Measurements from ENCODE around the gene PCDHGC3.

PCDHGC3 gene

DNA sequence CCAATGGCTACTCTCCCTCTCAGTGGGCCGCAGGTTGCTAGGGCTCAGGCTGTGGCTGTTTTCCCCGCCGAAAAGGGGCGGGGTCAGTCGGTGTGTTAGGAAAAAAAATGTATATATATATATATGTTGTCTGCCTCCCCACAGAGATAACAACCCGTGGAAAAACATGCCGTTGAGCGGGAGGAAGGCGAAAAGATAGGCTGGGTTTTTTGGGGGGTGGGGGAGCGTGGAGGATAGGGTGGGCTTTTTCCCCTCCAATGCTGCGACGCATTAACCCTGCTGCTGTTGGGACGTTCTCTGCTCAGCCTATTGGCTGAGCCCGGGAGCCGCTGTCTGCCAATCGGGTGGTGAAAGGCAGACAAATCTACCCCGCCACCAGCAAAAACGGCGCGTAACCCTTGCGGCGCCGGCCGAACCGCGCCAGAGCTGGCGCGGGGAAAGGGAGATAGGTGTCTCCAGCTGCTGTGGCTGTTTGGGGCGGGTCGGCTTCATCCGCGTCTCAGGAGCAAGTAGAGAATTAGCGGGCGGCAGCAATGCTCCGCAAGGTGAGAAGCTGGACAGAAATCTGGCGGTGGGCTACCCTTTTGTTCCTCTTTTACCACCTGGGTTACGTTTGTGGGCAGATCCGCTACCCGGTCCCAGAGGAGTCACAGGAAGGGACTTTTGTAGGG lies 9.0 kb downstream of the PCDHGC3 start, which contains the start of gene PCDHGC4:
Gene PCDHGC4 (plus strand): TSS at position 390 of the 671 bp plus-strand sequence. CDS start 144 bp downstream, at position 534.
- no peak for DNase-seq (ENCODE audit: low read depth in 3 of 3, low spot score in 1 of 3)

DNA sequence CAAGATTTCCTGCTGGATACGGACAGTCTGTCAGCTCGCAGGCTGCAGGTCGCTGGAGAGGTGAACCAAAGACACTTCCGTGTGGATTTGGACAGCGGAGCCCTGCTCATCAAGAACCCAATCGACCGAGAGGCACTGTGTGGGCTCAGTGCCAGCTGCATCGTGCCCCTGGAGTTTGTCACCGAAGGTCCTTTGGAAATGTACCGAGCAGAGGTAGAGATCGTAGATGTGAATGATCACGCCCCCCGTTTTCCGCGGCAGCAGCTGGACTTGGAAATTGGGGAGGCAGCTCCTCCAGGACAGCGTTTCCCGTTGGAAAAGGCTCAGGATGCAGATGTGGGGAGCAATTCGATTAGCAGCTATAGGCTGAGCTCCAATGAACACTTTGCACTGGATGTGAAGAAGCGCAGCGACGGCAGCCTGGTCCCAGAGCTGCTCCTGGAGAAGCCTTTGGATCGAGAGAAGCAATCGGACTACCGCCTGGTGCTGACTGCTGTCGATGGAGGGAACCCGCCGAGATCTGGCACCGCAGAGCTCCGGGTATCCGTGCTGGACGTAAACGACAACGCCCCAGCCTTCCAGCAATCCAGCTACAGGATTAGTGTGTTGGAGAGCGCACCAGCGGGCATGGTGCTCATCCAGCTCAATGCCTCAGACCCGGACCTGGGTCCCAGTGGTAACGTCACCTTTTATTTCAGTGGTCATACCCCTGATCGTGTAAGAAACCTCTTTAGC lies 9.7 kb downstream of the PCDHGC3 start:
- DNase-seq (ENCODE audit: low read depth in 3 of 3, low spot score in 1 of 3): no peak

DNA sequence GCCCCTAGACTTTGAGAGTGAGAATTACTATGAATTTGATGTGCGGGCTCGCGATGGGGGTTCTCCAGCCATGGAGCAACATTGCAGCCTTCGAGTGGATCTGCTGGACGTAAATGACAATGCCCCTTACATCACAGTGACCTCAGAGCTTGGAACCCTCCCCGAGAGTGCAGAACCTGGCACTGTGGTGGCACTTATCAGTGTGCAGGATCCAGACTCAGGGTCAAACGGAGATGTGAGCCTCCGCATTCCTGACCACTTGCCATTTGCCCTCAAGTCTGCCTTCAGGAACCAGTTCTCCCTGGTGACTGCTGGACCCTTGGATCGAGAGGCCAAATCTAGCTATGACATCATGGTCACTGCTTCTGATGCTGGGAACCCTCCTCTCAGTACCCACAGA lies 10.3 kb downstream of the PCDHGC3 start:
- DNase-seq (ENCODE audit: low read depth in 3 of 3, low spot score in 1 of 3): no peak

DNA sequence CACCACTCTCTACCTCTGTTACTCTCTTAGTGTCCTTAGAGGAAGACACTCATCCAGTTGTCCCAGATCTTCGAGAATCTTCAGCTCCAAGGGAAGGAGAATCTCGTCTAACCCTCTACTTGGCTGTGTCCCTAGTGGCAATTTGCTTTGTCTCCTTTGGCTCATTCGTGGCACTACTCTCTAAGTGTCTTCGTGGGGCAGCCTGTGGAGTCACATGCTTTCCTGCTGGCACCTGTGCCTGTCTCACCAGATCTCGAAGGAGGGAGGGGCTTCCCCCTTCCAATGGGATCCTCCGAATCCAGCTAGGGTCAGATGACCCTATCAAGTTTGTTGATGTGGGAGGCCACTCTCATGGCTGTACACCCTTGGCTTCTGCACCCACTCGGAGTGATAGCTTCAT lies 11.4 kb downstream of the PCDHGC3 start:
- no peak for DNase-seq (ENCODE audit: low read depth in 3 of 3, low spot score in 1 of 3)

DNA sequence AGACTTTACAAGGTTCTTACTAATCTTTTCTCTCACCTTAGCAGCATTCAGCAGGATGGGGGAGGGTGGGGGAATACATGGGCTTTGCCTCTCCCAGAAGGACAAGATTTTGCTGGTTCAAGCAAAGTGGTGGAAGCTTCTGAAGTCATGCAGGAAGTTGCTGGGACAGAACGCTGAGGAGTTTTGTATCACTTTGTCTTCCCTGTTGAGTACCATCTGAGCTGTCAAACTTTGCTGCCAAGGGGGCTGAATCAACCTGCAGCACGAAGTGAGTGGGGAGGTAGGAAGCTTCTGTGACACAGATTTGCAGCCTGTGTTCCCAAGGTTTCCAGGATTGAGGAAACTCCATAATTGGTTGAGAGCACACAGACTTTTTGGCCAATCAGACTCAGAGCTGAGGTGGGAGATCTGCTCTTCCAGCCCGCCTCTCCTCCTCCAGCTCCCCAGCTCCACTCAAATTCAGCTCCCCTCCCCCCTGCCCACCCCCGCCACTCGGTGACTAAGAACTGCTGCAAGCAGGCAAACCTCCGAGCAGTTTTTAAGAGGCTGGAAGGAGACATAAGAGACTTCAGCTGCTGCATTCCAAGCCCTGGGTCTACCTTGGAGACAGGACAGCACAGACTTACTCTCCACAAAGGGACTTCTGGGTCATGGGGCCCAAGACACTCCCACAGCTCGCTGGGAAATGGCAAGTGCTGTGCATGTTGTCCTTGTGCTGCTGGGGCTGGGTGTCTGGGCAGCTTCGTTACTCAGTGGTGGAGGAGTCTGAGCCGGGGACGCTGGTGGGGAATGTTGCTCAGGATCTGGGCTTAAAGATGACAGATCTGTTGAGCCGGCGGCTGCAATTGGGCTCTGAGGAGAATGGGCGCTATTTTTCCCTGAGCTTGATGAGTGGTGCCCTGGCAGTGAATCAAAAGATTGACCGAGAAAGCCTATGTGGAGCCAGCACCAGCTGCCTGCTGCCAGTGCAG lies 13.1 kb downstream of the PCDHGC3 start, which contains the start of gene PCDHGC5:
Gene PCDHGC5 (plus strand): TSS at position 491 of the 971 bp plus-strand sequence. CDS start 160 bp downstream, at position 651.
- DNase-seq (ENCODE audit: low read depth in 3 of 3, low spot score in 1 of 3): no peak

DNA sequence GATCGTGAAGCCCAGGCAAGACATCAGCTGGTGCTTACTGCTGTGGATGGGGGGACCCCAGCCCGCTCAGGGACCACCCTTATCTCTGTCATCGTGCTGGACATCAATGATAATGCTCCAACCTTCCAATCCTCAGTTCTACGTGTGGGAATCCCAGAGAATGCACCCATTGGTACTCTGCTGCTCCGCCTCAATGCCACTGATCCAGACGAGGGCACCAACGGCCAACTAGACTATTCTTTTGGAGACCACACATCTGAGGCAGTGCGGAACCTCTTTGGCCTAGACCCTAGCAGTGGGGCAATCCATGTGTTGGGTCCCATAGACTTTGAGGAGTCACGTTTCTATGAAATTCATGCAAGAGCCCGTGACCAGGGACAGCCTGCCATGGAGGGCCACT lies 14.1 kb downstream of the PCDHGC3 start:
- no peak for DNase-seq (ENCODE audit: low read depth in 3 of 3, low spot score in 1 of 3)

DNA sequence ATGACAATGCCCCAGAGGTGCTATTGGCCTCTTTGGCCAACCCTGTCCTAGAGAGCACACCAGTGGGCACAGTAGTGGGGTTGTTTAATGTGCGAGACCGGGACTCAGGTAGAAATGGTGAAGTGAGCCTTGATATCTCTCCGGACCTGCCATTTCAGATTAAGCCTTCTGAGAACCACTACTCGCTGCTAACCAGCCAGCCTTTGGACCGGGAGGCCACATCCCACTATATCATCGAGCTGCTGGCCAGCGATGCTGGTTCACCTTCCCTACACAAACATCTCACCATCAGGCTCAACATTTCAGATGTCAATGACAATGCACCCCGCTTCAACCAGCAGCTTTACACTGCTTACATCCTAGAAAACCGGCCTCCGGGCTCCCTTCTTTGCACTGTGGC lies 14.5 kb downstream of the PCDHGC3 start:
- DNase-seq (ENCODE audit: low read depth in 3 of 3, low spot score in 1 of 3): no peak

DNA sequence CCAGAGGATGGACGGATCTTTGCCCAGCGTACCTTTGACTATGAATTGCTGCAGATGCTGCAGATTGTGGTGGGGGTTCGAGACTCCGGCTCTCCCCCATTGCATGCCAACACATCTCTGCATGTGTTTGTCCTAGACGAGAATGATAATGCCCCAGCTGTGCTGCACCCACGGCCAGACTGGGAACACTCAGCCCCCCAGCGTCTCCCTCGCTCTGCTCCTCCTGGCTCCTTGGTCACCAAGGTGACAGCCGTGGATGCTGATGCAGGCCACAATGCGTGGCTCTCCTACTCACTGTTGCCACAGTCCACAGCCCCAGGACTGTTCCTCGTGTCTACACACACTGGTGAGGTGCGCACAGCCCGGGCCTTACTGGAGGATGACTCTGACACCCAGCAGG lies 15.0 kb downstream of the PCDHGC3 start:
- no peak for DNase-seq (ENCODE audit: low read depth in 3 of 3, low spot score in 1 of 3)

DNA sequence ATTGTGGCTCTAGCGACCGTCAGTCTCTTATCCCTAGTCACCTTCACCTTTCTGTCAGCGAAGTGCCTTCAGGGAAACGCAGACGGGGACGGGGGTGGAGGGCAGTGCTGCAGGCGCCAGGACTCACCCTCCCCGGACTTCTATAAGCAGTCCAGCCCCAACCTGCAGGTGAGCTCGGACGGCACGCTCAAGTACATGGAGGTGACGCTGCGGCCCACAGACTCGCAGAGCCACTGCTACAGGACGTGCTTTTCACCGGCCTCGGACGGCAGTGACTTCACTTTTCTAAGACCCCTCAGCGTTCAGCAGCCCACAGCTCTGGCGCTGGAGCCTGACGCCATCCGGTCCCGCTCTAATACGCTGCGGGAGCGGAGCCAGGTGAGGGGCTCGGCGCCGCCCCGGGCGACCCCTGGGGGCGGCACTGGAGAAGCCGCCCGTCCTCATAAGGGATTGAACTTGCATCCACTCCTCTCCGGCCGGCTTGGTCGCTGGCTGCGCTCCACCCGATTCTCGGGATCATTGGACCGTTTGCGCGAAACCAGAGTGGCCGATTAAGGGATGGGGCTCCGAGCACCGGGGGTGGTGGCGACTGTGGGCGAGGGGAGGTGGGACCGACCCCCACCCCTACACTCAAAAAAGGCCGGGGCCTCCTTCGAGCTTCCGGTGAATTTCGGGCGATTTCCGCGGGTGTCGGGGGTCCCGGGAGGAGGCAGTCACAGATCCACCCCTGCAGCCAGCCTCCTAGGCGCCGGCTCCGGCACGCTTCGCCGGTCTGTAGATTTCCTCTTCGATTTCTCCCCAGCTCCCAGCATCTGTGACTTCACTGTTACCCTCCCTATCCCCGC lies 15.8 kb downstream of the PCDHGC3 start:
- no peak for DNase-seq (ENCODE audit: low read depth in 3 of 3, low spot score in 1 of 3)

DNA sequence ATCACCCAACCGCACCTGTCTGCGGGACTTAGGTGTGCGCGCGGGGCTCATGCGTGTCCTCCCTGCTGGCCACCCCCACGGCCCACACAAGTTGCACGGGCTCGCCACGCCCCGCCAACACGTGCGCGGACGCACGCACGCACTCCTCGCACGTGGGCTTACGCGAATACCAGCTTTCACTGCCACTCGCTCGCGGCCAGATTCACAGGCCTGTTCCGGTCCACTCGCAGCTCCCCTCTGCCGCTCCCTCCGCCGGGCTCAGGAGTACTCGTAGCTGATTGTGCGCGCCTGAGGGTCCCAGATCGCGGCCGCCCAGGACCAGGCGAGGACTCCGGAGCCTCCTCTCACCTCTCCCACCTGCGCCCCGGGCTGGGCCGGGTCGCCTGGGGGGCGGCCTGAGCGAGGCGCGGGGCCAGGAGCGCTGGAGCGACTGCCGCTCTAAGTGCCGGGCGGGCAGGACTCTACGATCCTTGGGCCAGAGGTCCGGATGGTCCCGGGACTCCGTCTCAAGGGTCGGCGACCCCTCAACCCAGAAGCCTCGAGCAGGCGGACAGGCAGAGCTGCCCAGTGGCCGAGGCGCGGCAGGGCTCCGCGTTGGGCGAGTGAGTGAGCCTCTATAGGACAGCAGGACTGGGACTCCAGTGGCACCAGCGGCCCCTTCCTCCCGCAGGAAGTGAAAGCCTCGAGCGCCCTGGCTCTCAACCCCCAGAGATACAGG lies 16.6 kb downstream of the PCDHGC3 start:
- DNase-seq (ENCODE audit: low read depth in 3 of 3, low spot score in 1 of 3): no peak

DNA sequence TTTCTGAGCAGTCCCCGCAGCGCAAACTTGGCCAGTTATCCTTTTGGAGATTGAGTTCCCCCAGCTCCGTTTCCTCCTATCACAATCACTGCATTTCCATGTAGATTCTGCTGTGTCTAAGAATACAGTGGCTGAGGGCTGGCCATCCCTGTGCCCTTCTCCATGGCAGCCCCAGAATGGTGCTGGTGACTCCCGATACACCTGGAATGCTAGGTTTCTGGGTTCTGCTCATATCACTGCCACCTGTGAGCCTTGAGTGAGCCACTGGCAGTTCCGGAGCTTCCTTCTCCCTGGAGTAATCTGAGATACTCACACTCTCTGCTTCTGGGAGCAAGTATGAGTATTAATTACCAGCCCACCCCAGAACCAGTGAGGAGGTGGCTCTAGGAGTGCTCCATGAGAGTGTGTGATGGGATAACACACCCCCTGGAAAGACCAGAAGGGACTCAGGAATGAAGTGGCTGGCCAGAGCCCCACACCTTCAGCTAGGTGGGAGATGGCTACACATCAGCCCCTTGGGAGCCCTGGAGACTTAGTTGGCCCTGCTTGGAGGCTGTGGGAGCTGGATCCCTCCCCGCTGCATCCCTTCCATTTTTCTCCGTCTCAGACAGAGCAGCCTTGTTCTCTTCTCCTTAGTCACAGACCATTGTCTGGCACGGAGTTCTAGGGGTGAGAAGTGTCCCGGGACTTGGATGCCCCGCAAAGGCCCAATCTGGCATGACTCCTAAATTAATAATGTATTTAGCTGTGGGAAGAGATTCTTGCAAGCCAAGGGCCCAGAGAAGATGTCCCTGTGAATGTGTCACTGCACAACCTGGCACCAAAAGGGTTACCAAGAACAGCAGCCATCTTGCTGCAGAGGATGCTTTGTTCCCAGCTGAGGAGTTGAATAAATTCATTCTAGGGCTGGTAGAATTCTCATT lies 18.0 kb downstream of the PCDHGC3 start:
- DNase-seq (ENCODE audit: low read depth in 3 of 3, low spot score in 1 of 3): no peak

DNA sequence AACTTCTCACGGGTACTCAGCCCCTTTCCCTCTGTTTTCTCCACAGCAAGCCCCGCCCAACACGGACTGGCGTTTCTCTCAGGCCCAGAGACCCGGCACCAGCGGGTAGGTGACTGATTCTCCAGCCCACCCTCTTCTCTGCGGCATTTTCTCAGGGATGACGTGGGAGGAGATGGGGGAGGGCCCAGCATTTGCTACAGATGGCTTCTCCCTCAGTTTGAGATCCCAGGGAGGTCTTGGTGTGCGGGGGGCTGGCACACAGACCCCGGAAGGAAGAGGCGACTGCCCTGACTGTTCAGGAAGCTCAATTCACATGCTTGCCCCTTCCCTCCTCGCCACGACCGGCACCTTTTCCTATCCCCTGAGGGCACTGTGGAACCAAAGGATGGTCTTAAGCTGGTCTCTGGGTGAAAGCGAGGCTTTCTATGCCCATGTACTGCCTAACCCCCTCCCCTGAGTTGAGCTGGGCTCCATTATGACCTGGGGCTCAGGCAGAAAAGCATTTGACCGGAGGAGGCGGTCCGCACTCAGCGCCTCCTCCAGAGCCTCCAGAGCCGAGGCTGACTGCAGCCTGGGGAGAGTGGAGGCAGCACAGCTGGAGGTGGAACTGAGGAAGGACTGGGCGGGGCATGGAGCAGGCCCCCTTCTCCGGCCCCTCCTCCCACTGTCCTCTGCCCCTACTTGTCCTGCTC lies 19.1 kb downstream of the PCDHGC3 start:
- DNase-seq (ENCODE audit: low read depth in 3 of 3, low spot score in 1 of 3): no peak

DNA sequence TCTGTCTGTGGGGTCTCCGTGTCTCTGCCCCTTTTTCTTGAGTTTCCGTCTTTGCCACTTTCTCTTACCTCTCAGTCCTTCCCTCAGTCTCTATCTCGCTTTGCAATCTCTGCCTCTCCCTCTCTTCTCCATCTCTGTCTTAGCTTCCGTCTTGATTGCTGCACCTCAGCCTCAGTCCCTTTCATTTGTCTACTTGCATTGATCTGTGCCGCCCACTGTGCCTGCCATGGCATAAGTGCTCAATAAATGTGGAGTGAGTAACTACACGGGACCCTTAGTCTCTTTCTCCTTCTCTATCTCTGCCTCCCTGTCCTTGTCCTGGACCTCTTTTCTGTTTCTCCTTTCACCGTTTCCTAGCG lies 19.7 kb downstream of the PCDHGC3 start:
- no peak for DNase-seq (ENCODE audit: low read depth in 3 of 3, low spot score in 1 of 3)

DNA sequence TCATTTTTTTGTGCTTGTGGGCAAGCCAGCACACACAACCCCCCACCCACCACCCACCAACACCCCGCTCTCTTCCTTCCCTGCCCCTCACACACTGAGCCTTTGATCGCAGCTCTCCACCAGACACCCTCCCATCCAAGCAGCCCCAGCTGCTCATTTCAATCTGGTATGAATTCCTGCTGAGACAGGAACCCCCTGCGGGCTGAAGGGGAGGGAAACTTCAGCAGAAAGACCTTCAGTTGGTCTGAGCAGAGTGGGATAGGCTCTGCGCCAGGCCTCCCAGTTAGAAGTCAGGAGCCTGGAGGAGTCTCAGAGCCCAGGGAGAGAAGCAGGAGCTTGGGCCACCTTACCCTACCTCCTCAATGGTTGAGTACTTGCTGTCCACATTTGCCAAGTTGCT lies 20.3 kb downstream of the PCDHGC3 start:
- DNase-seq (ENCODE audit: low read depth in 3 of 3, low spot score in 1 of 3): no peak

DNA sequence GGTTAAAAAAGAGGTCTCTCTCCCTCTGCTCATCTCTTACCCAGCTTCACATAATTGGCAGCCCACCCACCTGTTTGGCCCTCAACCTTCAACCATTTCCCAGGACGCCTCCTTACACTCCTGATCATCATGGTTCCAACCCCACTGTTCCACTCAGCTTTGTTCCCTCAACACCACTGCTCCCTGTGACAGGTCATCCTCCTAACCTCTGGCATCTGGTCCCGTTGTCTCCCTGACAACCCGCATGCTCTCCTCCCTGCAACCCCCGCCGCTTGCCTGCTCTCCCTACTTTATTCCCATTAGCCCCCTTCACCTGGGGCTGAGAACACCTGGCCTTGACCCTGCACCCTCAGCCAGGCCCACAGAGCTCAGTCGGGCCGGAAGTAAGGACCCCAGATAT lies 26.0 kb downstream of the PCDHGC3 start:
- no peak for DNase-seq (ENCODE audit: low read depth in 3 of 3, low spot score in 1 of 3)

DNA sequence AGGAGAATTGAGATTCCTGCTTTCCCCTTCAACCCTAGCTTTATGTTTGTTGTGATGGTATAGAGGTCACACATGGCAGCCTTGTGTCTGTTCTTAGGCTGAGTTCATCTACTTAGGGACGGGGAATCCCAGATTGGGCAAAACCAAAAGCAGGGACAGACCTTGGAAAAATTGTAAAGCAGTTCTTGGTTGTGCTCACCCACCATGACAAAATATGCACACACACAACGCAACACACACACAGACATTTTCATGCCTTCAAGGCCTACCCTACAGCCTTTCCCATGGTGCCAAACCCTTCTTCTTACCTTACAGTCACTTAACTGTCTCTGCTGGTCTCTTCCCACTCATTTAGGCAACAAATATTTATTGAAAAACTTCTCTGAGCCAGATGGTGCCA lies 27.9 kb downstream of the PCDHGC3 start:
- DNase-seq (ENCODE audit: low read depth in 3 of 3, low spot score in 1 of 3): no peak

DNA sequence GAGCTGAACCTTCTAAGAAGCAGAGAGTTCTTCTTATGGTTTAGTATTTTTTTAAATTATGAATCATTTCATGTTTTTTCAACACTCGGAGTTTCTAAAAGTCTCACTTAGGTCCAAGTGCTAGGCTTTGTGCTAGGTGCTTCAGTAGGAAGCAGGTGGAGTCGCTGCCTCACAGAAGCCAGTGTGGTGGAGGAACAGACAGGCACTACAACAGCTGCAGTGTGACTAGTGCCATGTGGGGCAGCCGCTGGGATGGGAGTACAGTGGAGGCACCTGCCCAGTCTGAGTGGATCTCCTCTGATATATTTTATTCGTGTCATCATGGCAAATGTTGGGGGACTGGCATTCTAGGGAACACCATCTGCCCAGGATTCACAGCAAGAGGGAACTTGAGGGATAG lies 28.4 kb downstream of the PCDHGC3 start:
- DNase-seq (ENCODE audit: low read depth in 3 of 3, low spot score in 1 of 3): no peak

DNA sequence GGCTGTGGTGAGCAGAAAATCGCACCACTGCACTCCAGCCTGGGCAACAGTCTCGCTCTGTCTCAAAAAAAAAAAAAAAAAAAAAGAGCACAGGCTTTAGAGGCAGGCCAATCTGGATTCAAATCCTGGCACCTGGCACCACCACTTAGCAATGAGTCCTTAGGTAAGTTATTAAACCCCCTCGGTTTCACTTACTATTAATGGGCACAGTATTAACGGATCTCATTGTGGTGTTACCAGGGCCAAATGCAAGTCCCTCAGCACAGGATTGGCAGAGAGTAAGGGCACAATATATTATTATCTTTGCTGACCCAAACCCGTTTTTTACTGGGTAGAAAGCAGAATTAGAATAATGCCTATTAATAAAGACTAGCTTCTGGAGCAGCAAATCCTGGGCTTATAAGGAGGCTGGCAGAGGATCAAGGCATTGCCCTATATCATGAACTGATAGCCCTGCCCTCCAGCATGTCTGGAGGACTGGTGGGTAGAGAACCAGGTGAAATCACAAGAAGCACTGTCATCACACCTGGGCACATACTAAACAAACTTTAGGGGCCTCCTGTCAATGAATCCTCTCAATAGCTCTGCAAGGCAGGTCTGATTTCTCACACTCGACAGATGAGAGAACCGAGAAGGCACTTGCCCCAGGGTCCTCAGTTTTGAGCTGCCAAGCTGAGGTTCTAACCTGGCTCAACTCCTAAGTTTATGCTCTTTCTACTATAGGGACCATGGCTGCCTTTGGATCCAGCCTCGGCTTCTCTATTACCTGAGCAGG lies 30.8 kb downstream of the PCDHGC3 start:
- no peak for DNase-seq (ENCODE audit: low read depth in 3 of 3, low spot score in 1 of 3)
